ENCODE measurements around the gene ASAP2.

Gene ASAP2

DNA sequence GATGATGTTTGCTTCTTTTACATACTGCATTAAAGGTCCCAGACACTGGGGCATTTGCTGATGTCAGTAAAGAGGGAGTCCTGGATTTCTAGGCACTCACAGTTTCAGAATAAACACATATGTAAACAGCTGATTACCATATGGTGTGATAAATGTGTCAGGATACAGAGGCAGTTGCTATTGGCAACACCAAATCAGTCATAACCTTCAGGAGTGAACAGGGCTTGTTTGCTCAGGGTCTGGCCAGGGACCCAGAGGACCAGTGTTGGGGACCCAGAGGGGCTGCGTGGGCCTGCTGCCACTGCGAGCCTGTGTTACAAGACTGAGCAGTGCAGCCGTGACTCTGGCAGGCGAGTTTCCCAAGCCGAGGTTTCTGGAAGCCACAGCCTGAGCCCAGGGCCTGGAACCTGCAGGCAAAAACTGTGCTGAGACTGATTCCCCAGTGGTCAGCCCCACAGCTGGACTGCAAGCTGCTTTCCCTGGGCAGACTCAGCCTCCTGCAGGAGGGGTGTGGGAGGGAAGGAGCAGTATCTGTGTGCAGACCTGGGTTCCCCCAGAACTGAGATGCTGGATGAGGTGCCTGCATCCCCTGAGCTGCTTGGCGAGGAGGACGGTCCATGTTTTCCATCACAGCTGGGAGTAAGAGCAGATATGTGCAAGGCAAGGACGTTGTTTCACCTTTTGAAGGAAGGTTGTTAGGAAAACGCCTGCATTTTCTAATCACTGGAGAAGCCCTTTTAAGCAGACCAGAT, 23.6 kb downstream of the ASAP2 start:
- DNase-seq (ENCODE audit: low read depth, low spot score): peak; percentile 49

DNA sequence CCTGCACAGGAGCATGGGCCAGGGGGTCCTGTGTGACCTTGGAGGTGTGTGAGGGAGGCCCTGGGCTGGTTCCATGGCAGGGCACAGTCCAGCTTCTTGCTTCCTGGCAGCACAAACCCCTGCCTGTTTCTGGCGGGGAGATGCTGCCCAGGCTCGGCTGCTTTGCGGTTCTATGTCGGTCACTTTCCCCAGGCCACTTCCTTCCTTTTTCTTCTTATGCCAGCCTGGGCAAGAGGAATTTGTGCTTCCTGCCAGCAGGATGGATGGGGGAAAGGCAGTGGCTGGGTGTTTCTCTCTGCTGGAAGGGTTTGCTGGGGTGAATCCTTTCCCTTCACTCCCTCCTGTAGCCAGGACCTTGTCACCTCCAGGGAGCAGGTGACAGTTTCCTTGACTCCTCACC, 24.3 kb downstream of the ASAP2 start:
- peak; percentile 76 for DNase-seq (ENCODE audit: low read depth, low spot score)

DNA sequence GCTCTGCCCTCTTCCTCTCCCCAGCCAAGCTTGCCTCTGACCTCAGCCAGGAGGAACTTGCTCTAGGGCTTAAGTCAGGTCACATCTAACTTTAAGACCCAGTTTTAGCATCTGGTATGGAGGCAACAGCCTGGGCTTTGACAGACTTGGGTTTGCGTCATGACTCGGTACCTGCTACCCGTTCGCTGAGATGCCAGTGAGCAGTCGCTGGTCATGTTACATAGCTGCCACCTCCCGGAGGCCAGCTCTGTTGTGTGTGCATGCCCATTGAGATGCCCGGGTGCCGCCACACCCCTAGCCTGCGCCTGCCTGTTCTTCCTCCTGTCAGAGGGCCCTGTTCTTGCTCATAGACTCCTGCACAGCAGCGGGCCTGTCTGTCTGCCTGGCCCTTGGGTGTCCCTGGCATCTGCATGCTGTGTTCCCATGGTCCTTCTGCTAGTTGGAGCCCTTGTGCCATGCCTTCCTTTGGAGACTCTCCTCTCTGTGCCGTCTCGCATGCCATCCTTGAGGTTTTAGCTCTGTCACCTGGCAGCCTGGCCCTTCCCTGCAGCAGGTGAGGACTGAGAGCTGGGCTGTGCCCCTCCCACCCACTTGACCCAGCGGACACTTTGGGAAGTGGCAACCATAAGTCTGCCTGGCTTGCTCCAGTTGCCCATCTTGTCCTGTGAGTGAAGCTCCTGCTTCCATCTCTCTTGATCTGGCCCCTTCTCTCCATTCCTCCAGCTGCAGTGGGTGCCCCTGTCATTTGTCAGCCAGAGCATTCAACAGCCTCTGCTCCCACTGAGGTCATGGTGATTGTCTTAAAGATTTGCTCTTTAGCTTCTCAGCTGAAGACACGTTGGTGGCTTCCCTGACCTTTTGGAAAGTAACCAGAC, 24.9 kb downstream of the ASAP2 start:
- DNase-seq (ENCODE audit: low read depth, low spot score): no peak

DNA sequence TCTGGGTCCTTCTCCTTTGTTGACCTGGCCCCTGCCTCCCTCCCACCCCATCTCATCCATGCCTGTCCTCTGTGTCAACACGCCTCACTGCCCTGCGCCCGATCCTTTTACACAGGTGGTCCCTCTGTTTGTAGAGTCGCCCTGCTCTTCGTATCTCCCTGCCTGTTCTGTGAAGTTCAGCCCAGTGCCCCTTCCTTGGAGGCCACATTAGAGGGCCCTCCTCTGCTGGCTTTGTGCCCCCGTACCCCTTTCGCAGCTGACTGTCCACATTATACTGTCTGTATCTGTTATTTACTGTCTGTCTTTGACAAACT, 25.5 kb downstream of the ASAP2 start:
- no peak for DNase-seq (ENCODE audit: low read depth, low spot score)

DNA sequence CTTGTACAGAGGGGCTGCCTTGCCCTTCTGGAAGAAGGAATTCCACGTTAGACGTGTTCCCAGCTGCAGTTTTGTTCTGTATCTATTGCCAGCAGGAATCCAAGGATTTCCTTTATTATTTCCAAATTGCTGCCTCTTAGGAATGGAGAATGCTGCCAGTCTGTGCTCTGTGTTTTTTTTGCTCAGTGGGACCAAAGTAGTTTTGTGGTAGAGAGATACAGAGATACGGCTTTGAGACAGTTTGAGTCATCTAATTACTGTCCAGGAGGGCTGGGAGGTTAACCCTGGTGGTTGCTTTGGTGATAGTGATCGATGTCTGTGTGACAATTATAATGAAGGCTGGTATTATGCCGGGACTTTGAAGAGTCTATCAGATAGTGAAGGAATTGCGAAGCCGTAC, 26.3 kb downstream of the ASAP2 start:
- DNase-seq (ENCODE audit: low read depth, low spot score): peak; percentile 88

DNA sequence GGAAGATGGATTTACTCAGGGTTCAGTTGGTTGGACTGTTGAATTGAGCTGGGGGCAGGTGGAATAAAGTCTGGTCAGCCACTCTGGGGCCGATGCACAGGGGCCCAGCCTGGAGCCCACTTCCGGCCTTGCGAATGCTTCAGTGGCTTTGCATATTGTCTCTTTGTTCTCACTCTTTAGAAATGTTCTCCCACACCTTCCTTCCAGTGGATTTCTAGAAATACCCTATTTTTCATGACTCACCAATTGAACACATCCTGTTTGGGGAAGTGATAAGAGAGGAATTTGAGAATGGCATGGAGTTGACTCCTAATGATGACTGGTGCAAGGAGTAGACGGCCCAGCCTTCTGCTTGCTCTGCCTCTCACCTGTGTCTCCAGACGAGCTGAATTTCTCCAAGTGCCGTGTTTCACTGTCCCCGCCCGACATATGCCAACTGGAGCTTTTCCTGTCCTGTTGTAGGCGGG, 28.1 kb downstream of the ASAP2 start:
- DNase-seq (ENCODE audit: low read depth, low spot score): peak; percentile 92

DNA sequence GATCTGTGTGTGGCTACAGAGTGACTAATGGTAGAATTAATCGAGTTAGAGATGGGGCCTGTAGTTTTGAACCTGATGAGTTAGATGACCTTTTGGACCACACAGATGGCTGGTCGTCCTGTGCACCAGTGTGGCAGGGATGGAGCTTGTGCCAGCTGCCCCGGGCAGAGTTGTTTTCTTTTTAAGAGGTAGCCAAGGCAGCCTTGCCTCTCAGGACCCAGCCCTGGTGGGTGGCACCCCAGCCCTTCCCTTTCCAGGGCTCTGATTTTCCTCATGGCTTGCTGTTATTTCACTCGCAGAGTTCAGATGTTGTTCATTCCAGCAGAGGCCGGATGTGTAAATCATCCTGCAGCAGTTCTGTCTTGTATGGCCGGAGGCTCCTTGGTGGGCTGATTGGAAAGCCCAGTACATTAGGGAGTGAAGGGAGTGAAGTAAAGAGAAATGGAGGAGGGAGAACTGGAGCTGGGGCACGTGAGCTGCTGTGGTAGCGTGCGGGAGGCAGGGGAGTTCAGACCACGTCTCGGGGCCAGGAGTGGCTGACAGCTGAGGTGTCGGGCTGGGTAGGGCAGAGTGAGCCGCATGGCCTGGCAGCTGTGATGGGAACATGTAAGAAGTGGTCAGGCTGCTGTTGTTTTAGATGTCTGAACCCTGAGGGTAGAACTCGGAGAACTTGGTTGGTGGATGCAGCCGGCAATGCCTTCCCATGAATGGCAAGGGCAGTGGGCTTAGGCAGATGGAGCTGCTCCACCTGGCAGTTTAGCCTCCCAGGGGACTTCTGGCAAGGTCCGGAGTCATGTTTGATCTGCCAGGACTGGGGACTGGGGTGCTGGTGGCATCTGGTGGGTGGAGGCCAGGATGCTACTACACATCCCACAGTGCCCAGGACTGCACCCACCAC, 28.8 kb downstream of the ASAP2 start:
- DNase-seq (ENCODE audit: low read depth, low spot score): peak; percentile 69

DNA sequence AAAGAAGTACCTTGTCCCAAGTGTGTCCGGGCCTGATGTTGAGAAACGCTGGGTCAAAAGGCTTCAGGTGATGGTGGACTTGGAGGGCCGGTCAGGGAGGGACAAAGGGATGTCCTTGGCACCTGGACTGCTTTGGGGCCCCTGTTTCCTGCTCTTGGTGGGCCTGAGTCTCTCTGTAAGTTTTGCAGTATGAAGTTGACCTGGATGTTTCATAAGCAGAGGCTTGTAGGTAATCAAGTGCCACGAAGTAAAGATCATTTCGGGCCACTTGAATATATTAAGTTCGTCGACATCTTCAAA, 29.4 kb downstream of the ASAP2 start:
- DNase-seq (ENCODE audit: low read depth, low spot score): no peak

DNA sequence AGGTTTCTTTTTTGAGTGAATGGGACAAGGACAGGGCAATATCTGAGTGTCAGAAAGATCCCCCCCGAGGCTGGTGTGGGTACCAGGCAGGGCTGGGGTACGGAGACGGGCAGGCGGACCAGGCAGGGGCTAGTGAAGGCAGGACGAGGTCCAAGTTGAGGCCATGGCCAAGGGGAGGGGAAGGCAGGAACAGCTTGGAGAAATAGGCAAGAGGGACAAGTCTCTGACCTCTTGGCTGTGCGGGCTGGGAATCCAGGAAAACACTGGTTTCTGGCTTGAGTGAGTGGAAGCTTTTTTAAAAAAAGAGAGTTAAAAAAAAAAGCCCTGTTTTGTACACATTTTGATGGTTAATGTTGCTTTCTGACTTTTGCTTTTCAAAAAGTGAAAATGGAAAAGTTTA, 30.3 kb downstream of the ASAP2 start:
- no peak for DNase-seq (ENCODE audit: low read depth, low spot score)

DNA sequence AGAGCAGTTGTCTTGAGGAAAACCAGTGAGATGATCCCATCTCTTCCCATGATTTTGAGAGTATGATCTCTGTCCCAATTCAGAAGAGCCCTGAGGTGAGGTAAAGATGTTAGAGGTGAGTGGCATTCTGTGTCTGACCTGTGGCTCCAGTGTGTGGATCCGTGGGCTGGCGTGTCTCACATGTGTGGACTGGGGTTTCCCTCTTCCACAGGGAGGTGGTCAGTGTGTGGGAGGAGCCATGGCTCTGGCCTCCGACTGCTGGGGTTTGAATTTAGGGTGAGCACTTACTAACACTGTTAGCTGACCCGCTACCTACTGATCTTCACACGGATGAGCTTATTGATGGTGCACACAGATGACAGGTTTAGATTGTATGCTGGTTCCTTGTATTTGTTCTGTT, 31.2 kb downstream of the ASAP2 start:
- DNase-seq (ENCODE audit: low read depth, low spot score): no peak

DNA sequence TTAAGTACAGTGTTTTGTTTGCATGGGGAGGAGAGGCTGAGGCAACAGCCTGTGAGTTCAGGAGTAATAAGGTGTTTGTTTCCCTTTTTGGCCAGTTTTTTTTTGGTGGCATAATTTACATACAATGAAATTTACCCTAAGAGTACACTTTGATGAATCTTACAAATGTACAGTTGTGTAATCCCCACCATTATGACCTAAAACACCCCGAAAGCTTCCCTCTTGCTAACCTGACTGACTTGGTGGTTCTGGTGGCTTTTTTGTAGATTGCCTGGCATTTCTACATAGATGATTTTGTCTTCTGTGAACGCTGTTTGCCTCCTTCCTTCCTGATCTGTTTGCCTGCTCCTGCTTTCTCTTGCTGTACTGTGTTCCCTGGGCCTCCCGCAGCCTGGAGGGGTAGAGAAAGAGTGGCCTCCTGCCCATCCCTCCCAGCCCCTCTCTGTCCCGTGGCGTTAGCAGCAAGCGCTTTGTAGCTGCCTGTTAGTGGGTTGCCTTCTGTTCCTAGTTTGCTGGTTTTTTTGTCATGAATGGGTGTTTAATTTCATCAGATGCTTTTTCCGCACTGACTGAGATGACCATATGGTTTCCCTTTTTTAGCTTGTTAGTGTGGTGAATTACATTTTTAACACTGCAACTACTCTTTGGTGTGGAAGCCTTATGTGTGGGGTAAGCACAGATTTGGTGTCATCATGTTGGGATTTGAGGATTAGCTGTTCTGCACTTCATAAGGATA, 32.1 kb downstream of the ASAP2 start:
- no peak for DNase-seq (ENCODE audit: low read depth, low spot score)

DNA sequence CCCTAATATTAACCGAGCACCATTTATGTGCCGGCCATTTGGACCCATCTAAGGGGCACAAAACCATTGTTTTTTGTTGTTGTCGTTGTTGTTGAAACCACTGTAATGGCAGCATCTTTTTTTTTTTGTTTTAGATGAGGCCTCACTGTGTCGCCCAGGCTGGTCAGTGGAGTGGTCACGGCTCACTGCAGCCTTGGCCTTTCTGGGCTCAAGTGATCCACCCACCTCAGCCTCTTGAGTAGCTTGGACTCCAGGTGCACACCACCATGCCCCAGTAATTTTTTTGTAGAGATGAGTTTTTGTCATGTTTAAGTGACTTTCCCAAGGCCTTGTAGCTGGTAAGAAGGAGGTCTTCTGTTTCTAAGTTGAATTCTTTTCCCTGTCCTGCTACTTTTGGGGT, 33.0 kb downstream of the ASAP2 start:
- DNase-seq (ENCODE audit: low read depth, low spot score): no peak

DNA sequence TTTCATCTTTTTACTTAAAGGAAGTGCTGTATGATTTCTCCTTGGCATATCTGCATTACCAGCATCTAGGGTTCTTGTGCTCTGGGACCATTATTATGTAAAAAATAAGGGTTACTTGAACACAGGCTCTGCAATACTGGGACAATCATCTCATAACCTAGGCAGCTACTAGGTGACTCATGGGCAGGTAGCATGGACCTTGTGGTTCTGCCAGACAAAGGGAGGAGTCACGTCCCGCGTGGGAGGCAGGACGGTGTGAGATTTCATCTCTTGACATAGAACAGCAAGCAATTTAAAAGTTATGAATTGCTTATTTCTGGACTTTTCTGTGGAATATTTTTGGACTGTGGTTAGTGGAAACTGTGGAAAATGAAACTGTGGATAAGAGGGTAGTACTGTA, 34.1 kb downstream of the ASAP2 start:
- DNase-seq (ENCODE audit: low read depth, low spot score): no peak

DNA sequence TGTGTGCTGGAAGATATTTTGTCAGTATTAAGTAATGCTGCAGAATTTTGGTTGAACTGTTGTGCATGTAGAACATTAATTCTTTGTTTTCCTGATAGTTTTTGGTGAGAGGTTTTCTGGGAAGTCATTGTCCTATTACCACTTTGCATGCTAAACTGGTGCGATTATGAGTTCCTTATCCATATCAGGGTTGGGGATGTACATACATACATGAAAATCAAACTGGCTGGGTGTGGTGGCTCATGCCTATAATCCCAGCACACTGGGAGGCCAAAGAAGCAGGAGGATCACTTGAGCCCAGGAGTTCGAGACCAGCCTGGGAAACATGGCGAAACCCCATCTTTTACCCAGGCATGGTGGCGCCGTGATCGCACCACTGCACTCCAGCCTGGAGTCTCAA, 34.6 kb downstream of the ASAP2 start:
- no peak for DNase-seq (ENCODE audit: low read depth, low spot score)

DNA sequence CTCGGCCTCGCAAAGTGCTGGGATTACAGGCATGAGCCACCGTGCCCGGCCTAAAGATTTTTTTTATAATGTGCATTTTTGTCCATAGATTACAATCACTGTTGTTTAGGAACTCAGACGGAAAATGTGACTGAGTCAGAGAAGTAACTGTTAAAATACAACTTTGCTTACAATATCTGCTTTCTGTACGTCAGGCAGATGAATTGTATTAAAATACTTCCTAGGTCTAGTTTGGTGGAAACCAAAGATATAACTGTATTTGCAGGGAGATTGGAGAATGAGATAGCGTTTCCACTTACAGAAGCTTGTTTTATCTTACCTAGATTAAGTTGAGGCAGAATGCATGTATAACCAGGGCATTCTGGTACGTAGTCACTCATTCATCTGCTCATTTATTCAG, 36.7 kb downstream of the ASAP2 start:
- no peak for DNase-seq (ENCODE audit: low read depth, low spot score)

DNA sequence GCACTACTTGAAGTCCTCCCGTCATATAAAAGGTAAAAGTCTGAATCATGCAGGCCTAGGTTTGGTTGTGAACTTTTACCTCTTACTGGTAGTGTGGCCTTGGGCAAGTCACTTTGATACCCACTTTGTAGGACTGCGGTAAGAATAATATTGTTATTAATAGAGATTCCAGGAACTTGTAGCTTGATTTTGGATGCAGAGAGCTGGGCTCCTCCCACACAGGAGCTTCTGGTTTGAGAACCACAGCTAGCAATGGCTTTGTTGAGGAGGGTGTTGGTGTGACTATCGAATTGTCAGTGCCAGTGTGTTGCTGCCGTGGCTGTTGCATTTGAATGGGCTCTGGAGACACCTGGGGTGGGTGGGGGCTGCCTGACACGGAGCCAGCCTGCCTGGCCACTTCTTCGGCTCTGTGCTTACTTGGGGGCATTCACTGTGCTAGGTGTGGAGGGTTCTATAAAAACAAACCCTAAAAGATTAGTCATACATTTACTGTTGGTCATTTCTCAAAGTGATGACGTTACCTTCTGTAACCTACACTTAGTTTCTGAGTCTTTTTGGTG, 38.5 kb downstream of the ASAP2 start:
- DNase-seq (ENCODE audit: low read depth, low spot score): no peak

DNA sequence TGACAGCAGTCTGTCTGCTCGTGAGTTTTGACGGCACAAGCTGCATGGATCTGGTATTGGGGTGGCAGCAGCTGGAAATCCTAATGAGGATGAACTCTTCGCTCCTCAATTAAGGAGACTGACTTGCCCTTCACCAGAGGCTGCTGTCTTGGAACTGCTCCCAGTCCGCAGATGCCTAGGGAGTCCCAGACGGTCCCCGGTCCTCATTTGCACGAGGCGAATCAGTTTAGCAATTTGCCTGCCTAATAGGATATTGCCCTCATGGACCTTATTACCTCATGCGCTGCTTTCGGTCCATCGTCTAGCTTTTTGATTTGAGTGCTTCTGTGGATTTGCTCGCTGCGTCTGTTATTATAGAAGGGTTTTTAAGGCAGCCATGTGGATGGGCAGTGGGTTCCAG, 40.6 kb downstream of the ASAP2 start:
- DNase-seq (ENCODE audit: low read depth, low spot score): no peak

DNA sequence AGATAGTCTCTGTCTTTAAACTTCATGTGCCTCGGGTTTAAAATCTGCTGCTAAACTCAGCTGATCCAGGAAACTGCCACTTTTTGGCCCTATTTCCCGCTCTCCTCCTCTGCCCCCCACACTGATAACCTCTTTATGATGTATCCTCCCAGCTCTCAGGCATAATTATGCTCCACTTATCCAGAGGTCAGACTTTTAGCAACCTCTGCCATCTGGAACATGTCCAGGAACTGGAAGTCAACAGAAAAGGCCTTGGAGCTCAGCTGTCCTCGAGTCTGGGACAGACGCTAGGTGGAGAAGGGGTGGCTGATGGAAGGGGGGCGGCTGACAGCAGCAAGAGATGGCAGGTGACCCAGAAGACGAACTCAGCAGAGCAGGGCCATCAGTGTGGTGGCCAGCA, 41.2 kb downstream of the ASAP2 start:
- DNase-seq (ENCODE audit: low read depth, low spot score): no peak

DNA sequence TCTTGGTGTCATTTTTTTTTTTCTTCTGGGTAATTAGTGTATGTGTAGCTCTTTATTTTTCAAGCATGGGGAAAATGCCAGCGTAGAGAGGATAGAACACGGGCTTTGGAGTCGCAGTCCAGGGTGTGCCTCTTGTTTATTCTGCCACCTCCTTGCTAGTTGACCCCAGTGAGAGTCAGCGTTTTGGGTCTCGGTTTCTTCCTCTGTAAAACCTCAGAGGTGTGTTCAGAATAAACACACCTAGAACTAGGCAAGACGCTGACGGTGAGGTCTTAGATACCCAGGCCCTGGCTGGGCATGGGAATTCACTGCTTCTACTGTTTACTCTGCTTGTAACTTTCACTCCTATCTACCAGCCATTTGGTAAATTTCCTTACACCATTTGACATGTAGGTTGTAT, 41.8 kb downstream of the ASAP2 start:
- DNase-seq (ENCODE audit: low read depth, low spot score): no peak

DNA sequence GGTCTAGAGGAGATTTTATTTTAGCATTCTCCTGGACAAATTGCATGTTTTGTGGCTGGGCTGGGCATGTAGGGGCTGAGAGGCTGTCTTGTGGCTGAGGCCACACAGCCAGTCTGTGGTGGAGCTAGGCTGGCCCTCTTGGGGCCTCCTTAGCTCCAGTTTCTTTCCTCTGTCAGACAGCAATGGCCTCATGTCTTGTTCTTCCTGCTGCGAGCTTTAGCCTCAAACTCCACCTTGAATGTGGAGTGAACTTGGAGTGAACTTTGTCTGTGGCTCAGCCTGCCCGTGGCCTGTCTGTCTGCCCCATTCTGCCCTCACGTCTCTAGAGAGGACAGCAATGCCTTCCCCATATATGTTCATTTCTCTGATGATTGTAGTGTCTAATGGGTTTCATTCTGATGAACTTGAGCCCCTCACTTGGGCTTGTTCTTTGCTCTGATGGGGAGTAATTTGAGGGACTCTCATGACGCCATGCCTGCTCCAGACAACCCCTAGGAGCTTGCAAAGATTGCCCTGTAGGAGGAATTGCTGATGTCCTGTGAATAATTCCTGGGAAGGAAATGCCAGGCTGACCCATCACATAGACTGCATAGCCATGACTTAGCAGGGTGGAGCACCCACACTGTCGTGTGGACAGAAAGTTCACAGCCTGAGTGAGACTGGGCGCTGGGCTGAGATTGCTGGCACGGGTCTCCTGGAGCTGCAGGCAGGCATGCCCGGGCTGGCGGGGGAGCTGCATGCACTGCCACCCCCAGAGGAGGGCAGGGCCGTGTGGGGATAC, 42.6 kb downstream of the ASAP2 start:
- DNase-seq (ENCODE audit: low read depth, low spot score): no peak

DNA sequence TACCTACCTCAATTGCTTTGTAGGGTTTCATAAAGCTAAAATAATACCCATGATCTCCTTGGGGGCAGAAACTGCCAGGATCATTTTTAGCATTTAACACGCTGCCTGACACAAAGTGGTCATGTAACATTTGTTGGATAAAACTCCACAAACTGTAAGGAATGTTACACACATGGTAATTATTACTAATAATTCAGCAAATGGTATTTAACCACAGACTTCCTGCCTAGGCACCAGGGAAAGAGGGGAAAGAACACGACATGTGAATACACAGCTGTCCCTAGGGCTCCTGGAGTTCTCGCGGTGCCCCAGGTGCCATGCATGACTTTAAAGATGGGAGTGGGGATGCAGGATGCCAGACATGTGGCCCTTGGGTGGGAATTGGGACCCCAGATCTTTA, 43.5 kb downstream of the ASAP2 start:
- DNase-seq (ENCODE audit: low read depth, low spot score): no peak

Measured in astrocyte of the hippocampus (primary cell).